Nephron (organoid): ENCODE measurements around the gene NCOA1.

ENCODE experiments used
- H3K27ac Mint-ChIP-seq, 3 experiments: 2 replicates each; pipeline ENCODE4 v1.8.0; 2020; ENCODE audit warnings: mixed read lengths in 3 of 3, mild to moderate bottlenecking in 2 of 3, moderate library complexity in 1 of 3
- H3K27me3 Mint-ChIP-seq: 2 replicates; pipeline ENCODE4 v1.8.0; 2021; ENCODE audit warnings: low read depth, mild to moderate bottlenecking, moderate library complexity, mixed read lengths
- H3K36me3 Mint-ChIP-seq: 2 replicates; pipeline ENCODE4 v1.8.0; 2020; ENCODE audit warnings: low read depth, mixed read lengths
- H3K4me1 Mint-ChIP-seq: 2 replicates; pipeline ENCODE4 v1.8.0; 2020; ENCODE audit warnings: mixed read lengths
- H3K4me3 Mint-ChIP-seq, 3 experiments: 2 replicates each; pipeline ENCODE4 v1.8.0; 2020; ENCODE audit warnings: mild to moderate bottlenecking in 3 of 3, mixed read lengths in 3 of 3, moderate library complexity in 2 of 3
- H3K9me3 Mint-ChIP-seq: 2 replicates; pipeline ENCODE4 v1.8.0; 2020; ENCODE audit warnings: mixed read lengths
- TF ChIP-seq, protein P1 (sequence below), 3 experiments: fragments of 200-600 bp; sonication (generic); IDR thresholded peaks; one replicate each; pipeline ENCODE4 v1.5.0; 2021; ENCODE audit warnings: antibody characterized with exemption in 3 of 3; ENCODE audit not compliant: unreplicated experiment in 3 of 3

The NCOA1 gene

DNA sequence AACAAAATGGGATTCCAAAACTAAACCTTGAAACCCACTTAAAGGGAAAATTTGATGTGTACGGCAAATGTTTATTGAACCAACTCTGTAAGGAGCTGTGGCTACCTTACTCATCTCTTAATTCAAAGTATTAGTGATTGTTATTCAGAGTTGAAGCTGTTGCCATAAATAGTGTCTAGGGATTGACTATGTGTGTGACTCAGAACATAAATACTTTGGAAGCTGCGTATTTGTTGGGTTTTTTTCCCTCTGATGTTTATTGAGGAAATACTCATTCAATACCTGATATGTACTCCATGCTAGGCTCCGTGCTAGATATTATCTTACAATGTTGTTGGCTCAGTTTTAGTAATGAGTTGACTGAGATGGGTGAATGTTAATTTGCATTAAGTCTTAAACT is 211.7 kb downstream of the NCOA1 start:
- H3K27ac Mint-ChIP-seq, result no peak overlapping the region
- H3K4me3 Mint-ChIP-seq, result no peak overlapping the region
- H3K9me3 Mint-ChIP-seq, result no peaks in the 10 kb centered on the region
- TF ChIP-seq, protein P1, sequence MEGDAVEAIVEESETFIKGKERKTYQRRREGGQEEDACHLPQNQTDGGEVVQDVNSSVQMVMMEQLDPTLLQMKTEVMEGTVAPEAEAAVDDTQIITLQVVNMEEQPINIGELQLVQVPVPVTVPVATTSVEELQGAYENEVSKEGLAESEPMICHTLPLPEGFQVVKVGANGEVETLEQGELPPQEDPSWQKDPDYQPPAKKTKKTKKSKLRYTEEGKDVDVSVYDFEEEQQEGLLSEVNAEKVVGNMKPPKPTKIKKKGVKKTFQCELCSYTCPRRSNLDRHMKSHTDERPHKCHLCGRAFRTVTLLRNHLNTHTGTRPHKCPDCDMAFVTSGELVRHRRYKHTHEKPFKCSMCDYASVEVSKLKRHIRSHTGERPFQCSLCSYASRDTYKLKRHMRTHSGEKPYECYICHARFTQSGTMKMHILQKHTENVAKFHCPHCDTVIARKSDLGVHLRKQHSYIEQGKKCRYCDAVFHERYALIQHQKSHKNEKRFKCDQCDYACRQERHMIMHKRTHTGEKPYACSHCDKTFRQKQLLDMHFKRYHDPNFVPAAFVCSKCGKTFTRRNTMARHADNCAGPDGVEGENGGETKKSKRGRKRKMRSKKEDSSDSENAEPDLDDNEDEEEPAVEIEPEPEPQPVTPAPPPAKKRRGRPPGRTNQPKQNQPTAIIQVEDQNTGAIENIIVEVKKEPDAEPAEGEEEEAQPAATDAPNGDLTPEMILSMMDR (IDR thresholded peaks at IDR 0.05; ENCODE audit: unreplicated experiment in 3 of 3), result no peak
- no peaks in the 10 kb centered on the region for H3K27me3 Mint-ChIP-seq
- peaks cover 9% of the 10 kb centered on the region for H3K4me1 Mint-ChIP-seq
- peaks cover 25% of the 10 kb centered on the region for H3K36me3 Mint-ChIP-seq

DNA sequence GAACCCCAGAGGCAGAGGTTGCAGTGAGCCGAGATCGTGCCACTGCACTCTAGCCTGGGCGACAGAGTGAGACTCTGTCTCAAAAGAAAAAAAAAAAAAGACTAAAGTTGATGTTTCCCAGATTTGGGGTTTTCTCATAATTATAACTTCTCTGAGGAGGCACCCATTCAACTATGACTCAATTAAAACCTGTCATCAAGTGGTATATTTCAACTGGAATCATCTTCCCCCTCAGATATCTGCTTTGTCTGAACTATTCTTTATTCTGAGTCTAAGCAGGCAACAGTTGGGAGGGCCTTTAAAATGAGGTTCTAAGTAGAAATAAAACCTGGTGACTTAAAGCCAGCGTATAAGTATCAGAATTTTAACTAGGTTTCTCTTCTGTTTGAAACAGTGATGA is 213.6 kb downstream of the NCOA1 start:
- TF ChIP-seq, protein P1 (IDR thresholded peaks at IDR 0.05; ENCODE audit: unreplicated experiment in 3 of 3), result no peak
- Mint-ChIP-seq H3K4me1 (peaks cover 15% of the 10 kb centered on the region), H3K36me3 (peaks cover 26% of the 10 kb centered on the region), H3K4me3 (no peak overlapping the region), H3K9me3 (no peaks in the 10 kb centered on the region), H3K27me3 (no peaks in the 10 kb centered on the region), H3K27ac (no peak overlapping the region)

- no peaks in the 10 kb centered on the region for H3K9me3 Mint-ChIP-seq
- H3K4me3 Mint-ChIP-seq, result no peak overlapping the region
- H3K4me1 Mint-ChIP-seq, result peaks cover 32% of the 10 kb centered on the region
- TF ChIP-seq, protein P1 (IDR thresholded peaks at IDR 0.05; ENCODE audit: unreplicated experiment in 3 of 3), result no peak
- H3K27ac Mint-ChIP-seq, result no peak overlapping the region
- H3K27me3 Mint-ChIP-seq, result no peaks in the 10 kb centered on the region
- peaks cover 40% of the 10 kb centered on the region for H3K36me3 Mint-ChIP-seq
These were observed 216.1 kb downstream of the NCOA1 start for GRCh38 chr2:24707143-24707542.

GRCh38 chr2:24708537-24709152 is 217.6 kb downstream of the NCOA1 start:
- H3K27me3 Mint-ChIP-seq, result no peaks in the 10 kb centered on the region
- H3K36me3 Mint-ChIP-seq, result peaks cover 52% of the 10 kb centered on the region
- peaks cover 28% of the 10 kb centered on the region for H3K4me1 Mint-ChIP-seq
- no peak overlapping the region for H3K4me3 Mint-ChIP-seq
- H3K27ac Mint-ChIP-seq, result peak overlapping the region in 1 of 3 experiments; percentile 7
- TF ChIP-seq, protein P1 (IDR thresholded peaks at IDR 0.05; ENCODE audit: unreplicated experiment in 3 of 3), result no peak
- no peaks in the 10 kb centered on the region for H3K9me3 Mint-ChIP-seq

DNA sequence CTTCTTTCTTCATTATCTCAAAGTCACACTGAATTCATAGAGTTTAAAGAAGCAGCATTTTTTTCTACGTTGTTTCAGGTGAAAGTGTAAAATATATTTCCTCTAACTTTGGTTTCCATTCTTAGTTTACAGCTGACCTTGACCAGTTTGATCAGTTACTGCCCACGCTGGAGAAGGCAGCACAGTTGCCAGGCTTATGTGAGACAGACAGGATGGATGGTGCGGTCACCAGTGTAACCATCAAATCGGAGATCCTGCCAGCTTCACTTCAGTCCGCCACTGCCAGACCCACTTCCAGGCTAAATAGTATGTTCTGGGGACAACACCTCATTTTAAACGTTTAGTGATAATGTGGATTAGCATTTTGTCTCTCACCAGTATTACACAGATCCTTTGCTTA is 219.8 kb downstream of the NCOA1 start:
- Mint-ChIP-seq H3K27me3 (no peaks in the 10 kb centered on the region), H3K36me3 (peaks cover 69% of the 10 kb centered on the region), H3K9me3 (no peaks in the 10 kb centered on the region), H3K4me3 (no peak overlapping the region), H3K27ac (peak overlapping the region in 1 of 3 experiments; percentile 23), H3K4me1 (peaks cover 28% of the 10 kb centered on the region)
- TF ChIP-seq, protein P1 (IDR thresholded peaks at IDR 0.05; ENCODE audit: unreplicated experiment in 3 of 3), result no peak

GRCh38 chr2:24711865-24712264 is 220.8 kb downstream of the NCOA1 start:
- TF ChIP-seq, protein P1 (IDR thresholded peaks at IDR 0.05; ENCODE audit: unreplicated experiment in 3 of 3), result no peak
- Mint-ChIP-seq H3K9me3 (peaks cover 5% of the 10 kb centered on the region), H3K36me3 (peaks cover 72% of the 10 kb centered on the region), H3K27ac (peak overlapping the region in 2 of 3 experiments; percentile 7 to 37), H3K4me1 (peaks cover 28% of the 10 kb centered on the region), H3K4me3 (no peak overlapping the region), H3K27me3 (no peaks in the 10 kb centered on the region)
